Endometrium (tissue), 2 donors: ENCODE results near the gene LIN28B.
"Not testable (repeated sequence)": the region's sequence is repeated elsewhere in the genome, so short reads cannot be mapped to it uniquely, and the experiment has no call there.

Experiments used
- FAIRE-seq: peaks from 2 replicates; lab custom pipeline; 2012; peaks lifted over from hg19 to GRCh38; lab: Jason Lieb, UNC
- donor health status: control.
- donor health status: control.

LIN28B gene

GRCh38 chr6:105013459-105013858, 56.6 kb downstream of the LIN28B start:
- not testable (repeated sequence) for FAIRE-seq

GRCh38 chr6:105014448-105014847, 57.5 kb downstream of the LIN28B start:
- no peak for FAIRE-seq

GRCh38 chr6:105014954-105015353, 58.0 kb downstream of the LIN28B start:
- FAIRE-seq: peak; percentile 85

GRCh38 chr6:105015482-105015881, 58.6 kb downstream of the LIN28B start:
- FAIRE-seq: no peak

GRCh38 chr6:105019285-105019684, 62.4 kb downstream of the LIN28B start:
- no peak for FAIRE-seq

- no peak for FAIRE-seq
Observed at GRCh38 chr6:105021399-105021798, 64.5 kb downstream of the LIN28B start.

GRCh38 chr6:105022416-105022815, 65.5 kb downstream of the LIN28B start:
- FAIRE-seq: no peak

GRCh38 chr6:105024803-105025202, 67.9 kb downstream of the LIN28B start:
- FAIRE-seq: no peak

- FAIRE-seq: no peak
Observed at GRCh38 chr6:105028898-105029297, 72.0 kb downstream of the LIN28B start.

GRCh38 chr6:105029581-105029980, 72.7 kb downstream of the LIN28B start:
- FAIRE-seq: no peak

GRCh38 chr6:105034470-105034869, 77.6 kb downstream of the LIN28B start:
- FAIRE-seq: no peak

GRCh38 chr6:105035299-105035698, 78.4 kb downstream of the LIN28B start:
- FAIRE-seq: no peak

GRCh38 chr6:105036351-105036750, 79.4 kb downstream of the LIN28B start:
- no peak for FAIRE-seq

- no peak for FAIRE-seq
Observed at GRCh38 chr6:105038259-105038658, 81.4 kb downstream of the LIN28B start.

GRCh38 chr6:105041880-105042279, 85.0 kb downstream of the LIN28B start:
- no peak for FAIRE-seq

GRCh38 chr6:105042648-105043047, 85.7 kb downstream of the LIN28B start:
- no peak for FAIRE-seq

GRCh38 chr6:105043979-105044378, 87.1 kb downstream of the LIN28B start:
- FAIRE-seq: no peak

- FAIRE-seq: no peak
Observed at GRCh38 chr6:105045526-105045925, 88.6 kb downstream of the LIN28B start.

- no peak for FAIRE-seq
Observed at GRCh38 chr6:105051941-105052471, 95.1 kb downstream of the LIN28B start.

GRCh38 chr6:105056646-105057045, 99.7 kb downstream of the LIN28B start:
- no peak for FAIRE-seq

- no peak for FAIRE-seq
Observed at GRCh38 chr6:105057160-105057559, 100.3 kb downstream of the LIN28B start.

GRCh38 chr6:105058316-105058715, 101.4 kb downstream of the LIN28B start:
- no peak for FAIRE-seq

- FAIRE-seq: no peak
Observed at GRCh38 chr6:105058846-105059245, 101.9 kb downstream of the LIN28B start.

GRCh38 chr6:105066233-105066632, 109.3 kb downstream of the LIN28B start:
- no peak for FAIRE-seq

GRCh38 chr6:105066836-105067235, 109.9 kb downstream of the LIN28B start:
- FAIRE-seq: no peak
